Measurements from ENCODE around the gene GMNN. TPM values are rescaled to one million over a fixed set of nuclear protein-coding genes. Genes with fewer than 3 reads are reported as not detected.
"Not testable (repeated sequence)": the region's sequence is repeated elsewhere in the genome, so short reads cannot be mapped to it uniquely, and the experiment has no call there.

The GMNN gene
- total RNA-seq, 1 experiment from 2014 or later: 53.1 TPM

GRCh38 chr6:24734166-24734565 is 40.6 kb upstream of the GMNN start:
- TF ChIP-seq, protein P1, sequence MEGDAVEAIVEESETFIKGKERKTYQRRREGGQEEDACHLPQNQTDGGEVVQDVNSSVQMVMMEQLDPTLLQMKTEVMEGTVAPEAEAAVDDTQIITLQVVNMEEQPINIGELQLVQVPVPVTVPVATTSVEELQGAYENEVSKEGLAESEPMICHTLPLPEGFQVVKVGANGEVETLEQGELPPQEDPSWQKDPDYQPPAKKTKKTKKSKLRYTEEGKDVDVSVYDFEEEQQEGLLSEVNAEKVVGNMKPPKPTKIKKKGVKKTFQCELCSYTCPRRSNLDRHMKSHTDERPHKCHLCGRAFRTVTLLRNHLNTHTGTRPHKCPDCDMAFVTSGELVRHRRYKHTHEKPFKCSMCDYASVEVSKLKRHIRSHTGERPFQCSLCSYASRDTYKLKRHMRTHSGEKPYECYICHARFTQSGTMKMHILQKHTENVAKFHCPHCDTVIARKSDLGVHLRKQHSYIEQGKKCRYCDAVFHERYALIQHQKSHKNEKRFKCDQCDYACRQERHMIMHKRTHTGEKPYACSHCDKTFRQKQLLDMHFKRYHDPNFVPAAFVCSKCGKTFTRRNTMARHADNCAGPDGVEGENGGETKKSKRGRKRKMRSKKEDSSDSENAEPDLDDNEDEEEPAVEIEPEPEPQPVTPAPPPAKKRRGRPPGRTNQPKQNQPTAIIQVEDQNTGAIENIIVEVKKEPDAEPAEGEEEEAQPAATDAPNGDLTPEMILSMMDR (IDR thresholded peaks at IDR 0.05): no peak
- TF ChIP-seq POLR2AphosphoS5 (IDR thresholded peaks at IDR 0.05; ENCODE audit: low read depth, low read length): no peak

GRCh38 chr6:24734710-24735109 is 40.0 kb upstream of the GMNN start:
- H3K36me3 ChIP-seq (ENCODE audit: control insufficient read depth, insufficient read depth, low read length); H3K9me3 ChIP-seq (ENCODE audit: control insufficient read depth, insufficient read depth, low read depth, low read length); ATAC-seq; POLR2A ChIA-PET; CTCF ChIA-PET; DNase-seq (ENCODE audit: low read depth, low spot score); H3K27ac ChIP-seq (ENCODE audit: low read length); BruUV-seq (replicated peaks); in situ Hi-C loops (cut with HindIII; ENCODE audit: low pct_unique_long_range_greater_than_20kb, low sequenced_read_pairs); H3K27me3 ChIP-seq (ENCODE audit: control insufficient read depth, insufficient read depth, low read length); H3K4me3 ChIP-seq (ENCODE audit: low read depth in 2 of 2, low read length in 2 of 2); H3K4me1 ChIP-seq (ENCODE audit: control insufficient read depth, insufficient read depth, low read length); intact Hi-C loops (cut with micrococcal nuclease; ENCODE audit: unreplicated experiment): not testable (repeated sequence)

More at GRCh38 chr6:24734166-24734565, 40.6 kb upstream of the GMNN start:
- POLR2A ChIA-PET: no interaction called here
- Histone ChIP-seq H3K9me3 (ENCODE audit: control insufficient read depth, insufficient read depth, low read depth, low read length) (peaks cover 11% of the 10 kb centered on the region; the same call in 1 of the 2 replicates), H3K4me3 (ENCODE audit: low read depth in 2 of 2, low read length in 2 of 2) (no peak overlapping the region), H3K27ac (ENCODE audit: low read length) (no peak overlapping the region), H3K36me3 (ENCODE audit: control insufficient read depth, insufficient read depth, low read length) (no peaks in the 10 kb centered on the region), H3K4me1 (ENCODE audit: control insufficient read depth, insufficient read depth, low read length) (no peaks in the 10 kb centered on the region), H3K27me3 (ENCODE audit: control insufficient read depth, insufficient read depth, low read length) (no peaks in the 10 kb centered on the region)
- in situ Hi-C loops (cut with HindIII; ENCODE audit: low pct_unique_long_range_greater_than_20kb, low sequenced_read_pairs): no loop called here
- DNase-seq (ENCODE audit: low read depth, low spot score): no peak
- ATAC-seq: no peak
- CTCF ChIA-PET: no interaction called here
- intact Hi-C loops (cut with micrococcal nuclease; ENCODE audit: unreplicated experiment): no loop called here
- no TSS peak for BruUV-seq (replicated peaks)

GRCh38 chr6:24738741-24739140 is 36.0 kb upstream of the GMNN start:
- H3K4me1 ChIP-seq (ENCODE audit: control insufficient read depth, insufficient read depth, low read length): no peaks in the 10 kb centered on the region
- no peaks in the 10 kb centered on the region for H3K36me3 ChIP-seq (ENCODE audit: control insufficient read depth, insufficient read depth, low read length)
- ChIA-PET POLR2A (no interaction called here), CTCF (interaction anchor here (0.6 kb wide), 1 partner anchor 20 kb away, joined by 4 read pairs; no protein-coding TSS in a partner anchor)
- no peak for ATAC-seq
- no peak overlapping the region for H3K4me3 ChIP-seq (ENCODE audit: low read depth in 2 of 2, low read length in 2 of 2)
- DNase-seq (ENCODE audit: low read depth, low spot score): no peak
- BruUV-seq (replicated peaks): no TSS peak
- intact Hi-C loops (cut with micrococcal nuclease; ENCODE audit: unreplicated experiment) (no loop called here), in situ Hi-C loops (cut with HindIII; ENCODE audit: low pct_unique_long_range_greater_than_20kb, low sequenced_read_pairs) (no loop called here)
- H3K9me3 ChIP-seq (ENCODE audit: control insufficient read depth, insufficient read depth, low read depth, low read length): no peaks in the 10 kb centered on the region
- no peak overlapping the region for H3K27ac ChIP-seq (ENCODE audit: low read length)
- TF ChIP-seq, protein P1 (IDR thresholded peaks at IDR 0.05): no peak
- TF ChIP-seq, protein P2, sequence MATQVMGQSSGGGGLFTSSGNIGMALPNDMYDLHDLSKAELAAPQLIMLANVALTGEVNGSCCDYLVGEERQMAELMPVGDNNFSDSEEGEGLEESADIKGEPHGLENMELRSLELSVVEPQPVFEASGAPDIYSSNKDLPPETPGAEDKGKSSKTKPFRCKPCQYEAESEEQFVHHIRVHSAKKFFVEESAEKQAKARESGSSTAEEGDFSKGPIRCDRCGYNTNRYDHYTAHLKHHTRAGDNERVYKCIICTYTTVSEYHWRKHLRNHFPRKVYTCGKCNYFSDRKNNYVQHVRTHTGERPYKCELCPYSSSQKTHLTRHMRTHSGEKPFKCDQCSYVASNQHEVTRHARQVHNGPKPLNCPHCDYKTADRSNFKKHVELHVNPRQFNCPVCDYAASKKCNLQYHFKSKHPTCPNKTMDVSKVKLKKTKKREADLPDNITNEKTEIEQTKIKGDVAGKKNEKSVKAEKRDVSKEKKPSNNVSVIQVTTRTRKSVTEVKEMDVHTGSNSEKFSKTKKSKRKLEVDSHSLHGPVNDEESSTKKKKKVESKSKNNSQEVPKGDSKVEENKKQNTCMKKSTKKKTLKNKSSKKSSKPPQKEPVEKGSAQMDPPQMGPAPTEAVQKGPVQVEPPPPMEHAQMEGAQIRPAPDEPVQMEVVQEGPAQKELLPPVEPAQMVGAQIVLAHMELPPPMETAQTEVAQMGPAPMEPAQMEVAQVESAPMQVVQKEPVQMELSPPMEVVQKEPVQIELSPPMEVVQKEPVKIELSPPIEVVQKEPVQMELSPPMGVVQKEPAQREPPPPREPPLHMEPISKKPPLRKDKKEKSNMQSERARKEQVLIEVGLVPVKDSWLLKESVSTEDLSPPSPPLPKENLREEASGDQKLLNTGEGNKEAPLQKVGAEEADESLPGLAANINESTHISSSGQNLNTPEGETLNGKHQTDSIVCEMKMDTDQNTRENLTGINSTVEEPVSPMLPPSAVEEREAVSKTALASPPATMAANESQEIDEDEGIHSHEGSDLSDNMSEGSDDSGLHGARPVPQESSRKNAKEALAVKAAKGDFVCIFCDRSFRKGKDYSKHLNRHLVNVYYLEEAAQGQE (IDR thresholded peaks at IDR 0.05; ENCODE audit: insufficient read depth in 1 of 2, low read depth in 2 of 2, low read length in 1 of 2): no peak
- no peaks in the 10 kb centered on the region for H3K27me3 ChIP-seq (ENCODE audit: control insufficient read depth, insufficient read depth, low read length)

Data from Panc1 (cell line).